ENCODE results near the gene BIRC7. TPM values are rescaled to one million over a fixed set of nuclear protein-coding genes. Genes with fewer than 3 reads are reported as not detected.

BIRC7 gene
- total RNA-seq, 2 donors from 2014 or later, result not detected

- Histone ChIP-seq H3K27me3 (no peaks in the 10 kb centered on the region), H3K9me3 (no peaks in the 10 kb centered on the region), H3K4me3 (no peak overlapping the region), H3K4me1 (peaks cover 20% of the 10 kb centered on the region), H3K27ac (no peak overlapping the region), H3K36me3 (replicated peaks in 1 of 2; ENCODE audit: insufficient read depth in 1 of 2, low read depth in 2 of 2) (peaks cover 14 to 19% of the 10 kb centered on the region in 2 donors)
- 91 to 94% methylated on average over 19 to 26 of the region's 30 CpGs for WGBS, 2 donors
- DNase-seq, result no peak
- no peak for ATAC-seq
- intact Hi-C loops (cut with DNase I), result no loop called here
- TF ChIP-seq CTCF (IDR thresholded peaks at IDR 0.05) (no peak), POLR2A (IDR thresholded peaks at IDR 0.05) (no peak)
Measured at GRCh38 chr20:63277466-63278272, 42.0 kb downstream of the BIRC7 start.

GRCh38 chr20:63278661-63279060 is 43.0 kb downstream of the BIRC7 start:
- H3K4me3 ChIP-seq, result no peak overlapping the region
- DNase-seq, result no peak
- no peak overlapping the region for H3K27ac ChIP-seq
- no peak for TF ChIP-seq POLR2A (IDR thresholded peaks at IDR 0.05)
- TF ChIP-seq CTCF (IDR thresholded peaks at IDR 0.05), result no peak
- intact Hi-C loops (cut with DNase I), result no loop called here
- peaks cover 14 to 27% of the 10 kb centered on the region in 2 donors for H3K36me3 ChIP-seq (replicated peaks in 1 of 2; ENCODE audit: insufficient read depth in 1 of 2, low read depth in 2 of 2)
- ATAC-seq, result no peak
- H3K9me3 ChIP-seq, result no peaks in the 10 kb centered on the region
- peaks cover 15% of the 10 kb centered on the region for H3K4me1 ChIP-seq
- no peaks in the 10 kb centered on the region for H3K27me3 ChIP-seq
- 87 to 88% methylated on average over 17 of the region's 17 CpGs for WGBS, 2 donors

- Histone ChIP-seq H3K4me3 (no peak overlapping the region), H3K36me3 (replicated peaks in 1 of 2; ENCODE audit: insufficient read depth in 1 of 2, low read depth in 2 of 2) (peaks cover 14 to 27% of the 10 kb centered on the region in 2 donors), H3K9me3 (no peaks in the 10 kb centered on the region), H3K27ac (no peak overlapping the region), H3K4me1 (peaks cover 3% of the 10 kb centered on the region), H3K27me3 (no peaks in the 10 kb centered on the region)
- WGBS, 2 donors, result 90 to 93% methylated on average over 15 of the region's 15 CpGs
- ATAC-seq, result no peak
- no peak for DNase-seq
- intact Hi-C loops (cut with DNase I), result no loop called here
- TF ChIP-seq CTCF (IDR thresholded peaks at IDR 0.05), result no peak
- no peak for TF ChIP-seq POLR2A (IDR thresholded peaks at IDR 0.05)
Measured at GRCh38 chr20:63279931-63280330, 44.2 kb downstream of the BIRC7 start.

GRCh38 chr20:63280371-63280770 is 44.7 kb downstream of the BIRC7 start:
- Histone ChIP-seq H3K9me3 (no peaks in the 10 kb centered on the region), H3K36me3 (replicated peaks in 1 of 2; ENCODE audit: insufficient read depth in 1 of 2, low read depth in 2 of 2) (peaks cover 14 to 27% of the 10 kb centered on the region in 2 donors), H3K4me1 (no peaks in the 10 kb centered on the region), H3K4me3 (no peak overlapping the region), H3K27me3 (no peaks in the 10 kb centered on the region), H3K27ac (no peak overlapping the region)
- TF ChIP-seq CTCF (IDR thresholded peaks at IDR 0.05) (no peak), POLR2A (IDR thresholded peaks at IDR 0.05) (no peak)
- WGBS, 2 donors, result 91 to 96% methylated on average over 6 of the region's 6 CpGs
- intact Hi-C loops (cut with DNase I), result no loop called here
- no peak for ATAC-seq
- DNase-seq, result no peak
